ENCODE measurements around the gene FAM13B.
"Not testable (repeated sequence)": the region's sequence is repeated elsewhere in the genome, so short reads cannot be mapped to it uniquely, and the experiment has no call there.

Gene FAM13B

DNA sequence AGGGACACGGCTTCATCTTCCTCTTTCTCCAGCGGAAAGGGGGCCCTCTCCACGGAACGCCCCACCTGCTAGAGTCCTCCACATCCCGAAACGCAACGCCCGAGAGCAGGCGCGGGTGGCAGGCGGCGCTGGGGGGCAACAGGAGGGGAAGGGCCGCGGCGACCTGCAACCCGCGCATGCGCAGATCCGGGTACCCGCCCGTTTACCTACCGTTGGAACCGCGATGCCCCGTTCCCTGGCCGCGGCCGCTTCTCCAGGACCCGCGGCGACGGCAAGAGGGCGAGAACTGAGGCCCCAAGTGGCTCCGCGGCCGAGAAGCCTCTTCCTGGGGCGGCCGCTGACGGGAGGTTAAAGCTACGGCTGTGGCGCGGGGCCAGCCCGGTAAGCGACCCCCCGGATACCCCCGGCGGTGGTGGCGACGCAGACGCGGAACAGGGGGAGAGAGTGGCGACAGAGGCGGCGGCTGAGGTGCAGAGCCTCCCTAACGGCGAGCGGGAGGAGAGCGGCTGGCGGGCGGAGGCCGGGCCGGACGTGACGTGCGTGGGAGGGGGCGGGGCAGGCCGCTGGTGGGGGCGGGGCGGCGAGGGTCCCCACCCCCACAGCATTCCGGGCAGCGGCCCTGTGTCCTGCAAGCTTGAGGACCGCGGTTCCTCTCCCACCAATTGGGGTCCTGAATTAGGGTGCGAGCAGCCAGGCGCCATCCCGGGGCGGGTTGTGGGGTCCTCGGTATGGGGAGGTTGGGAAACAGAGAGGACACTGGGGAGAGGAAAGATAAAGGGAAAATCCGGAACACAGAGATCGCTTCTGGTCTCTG, at the start of gene FAM13B:
TSS of gene FAM13B (minus strand) at position 508 of the 814 bp plus-strand sequence. CDS start 13,968 bp downstream, outside the sequence.
- DNase-seq, result peak; percentile 84

- DNase-seq, result no peak
Observed at GRCh38 chr5:138082033-138082432, 49.2 kb upstream of the FAM13B start.

DNA sequence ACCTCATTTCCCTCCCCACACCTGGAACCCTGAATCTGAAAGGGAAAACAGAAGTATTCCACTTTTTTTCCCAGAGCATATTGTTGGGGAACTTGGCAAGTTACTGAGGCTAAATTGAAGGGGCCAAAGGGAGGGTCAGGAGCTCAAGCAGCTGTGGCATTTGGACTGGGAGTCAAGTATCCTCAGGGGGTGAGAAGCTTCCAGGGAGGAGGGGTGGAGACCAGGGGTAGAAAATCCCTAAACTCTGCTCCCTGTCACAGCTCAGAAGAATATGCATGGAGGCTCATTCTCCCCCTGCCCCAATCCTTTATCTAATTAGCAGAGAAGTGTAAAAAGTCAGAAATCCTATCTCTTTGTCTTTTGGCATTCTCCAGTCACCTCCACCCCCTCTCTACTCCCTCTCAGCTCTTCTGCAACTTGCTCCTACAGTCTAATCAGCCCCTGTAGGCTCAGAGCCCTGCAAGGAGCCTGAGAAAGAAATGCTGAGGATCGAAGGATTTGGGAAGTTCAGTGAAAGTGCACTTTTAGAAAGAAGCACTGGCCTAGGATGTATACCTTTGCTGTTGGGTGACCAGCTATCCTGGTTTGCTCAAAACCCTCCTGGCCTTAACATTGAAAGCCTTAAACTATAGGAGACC, 45.2 kb upstream of the FAM13B start:
- DNase-seq, result no peak

DNA sequence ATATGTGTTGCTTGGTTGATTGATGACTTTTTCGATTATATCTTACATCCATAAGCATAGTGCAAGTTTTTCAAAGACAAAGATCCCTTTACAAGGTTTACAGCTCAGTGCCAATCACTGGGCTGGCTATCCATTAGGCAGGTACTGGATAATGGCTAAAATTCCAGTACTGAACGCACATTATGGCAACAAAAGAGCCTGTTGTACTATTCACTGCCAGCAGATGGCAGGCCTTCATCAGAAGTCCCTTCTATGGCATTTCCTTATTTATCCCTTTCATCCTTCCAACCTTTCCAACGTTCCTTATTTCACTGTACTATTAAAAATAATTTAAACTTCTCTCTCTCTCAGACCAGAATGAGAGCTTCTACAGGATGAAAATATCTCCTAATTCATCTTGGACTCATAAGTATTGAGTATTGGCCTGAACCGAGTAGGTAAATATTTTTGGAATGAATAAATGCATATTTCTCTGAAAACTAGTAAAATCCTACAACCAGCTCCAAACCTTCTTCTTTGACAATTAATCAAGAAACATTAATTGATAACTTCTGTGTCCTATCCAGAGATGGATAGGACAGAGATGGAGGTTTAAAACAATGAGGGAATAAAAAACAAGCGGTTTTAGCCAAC, 44.3 kb upstream of the FAM13B start:
- peak; percentile 72 for DNase-seq

- not testable (repeated sequence) for DNase-seq
Observed at GRCh38 chr5:138070026-138070425, 37.1 kb upstream of the FAM13B start.

DNA sequence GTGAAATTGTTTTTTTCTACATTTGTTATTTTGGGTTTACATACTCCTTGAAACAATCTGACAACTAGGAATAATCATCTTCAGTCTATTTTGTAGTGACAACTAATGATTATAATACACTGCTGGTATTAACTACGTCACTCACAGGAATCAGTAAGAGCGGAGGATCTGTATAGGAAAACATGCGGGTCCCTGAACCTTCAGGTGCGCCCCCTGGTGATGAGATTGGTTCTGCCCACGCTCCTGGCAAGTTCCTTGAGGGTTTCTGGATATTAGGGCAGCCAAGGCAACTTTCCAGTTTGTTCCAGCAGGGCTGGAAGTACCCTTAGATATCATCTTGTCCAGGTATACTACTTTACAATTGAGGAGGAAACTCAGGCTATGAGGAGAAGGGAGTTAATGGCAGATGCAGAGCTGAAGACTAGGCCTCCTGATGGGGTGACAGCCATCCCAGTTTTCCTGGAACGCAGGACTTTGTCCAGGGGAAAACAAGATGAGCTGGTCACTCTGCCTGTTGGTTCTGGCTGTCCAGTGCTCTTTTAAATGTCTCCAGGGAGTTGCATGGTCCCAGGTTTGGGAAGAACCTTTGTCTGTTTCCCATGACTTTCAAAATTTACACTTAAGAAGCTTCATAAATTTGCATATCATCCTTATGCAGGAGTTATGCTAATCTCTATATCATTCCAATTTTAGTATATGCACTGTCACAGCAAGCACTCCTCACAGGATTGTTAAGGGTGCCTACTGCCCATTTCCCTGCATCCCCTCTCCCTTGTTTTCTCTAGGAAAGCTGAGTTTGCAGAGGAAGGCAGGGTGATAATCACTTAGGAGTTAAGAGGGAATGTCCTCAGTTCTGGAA, 36.1 kb upstream of the FAM13B start:
- DNase-seq, result peak; percentile 84

DNA sequence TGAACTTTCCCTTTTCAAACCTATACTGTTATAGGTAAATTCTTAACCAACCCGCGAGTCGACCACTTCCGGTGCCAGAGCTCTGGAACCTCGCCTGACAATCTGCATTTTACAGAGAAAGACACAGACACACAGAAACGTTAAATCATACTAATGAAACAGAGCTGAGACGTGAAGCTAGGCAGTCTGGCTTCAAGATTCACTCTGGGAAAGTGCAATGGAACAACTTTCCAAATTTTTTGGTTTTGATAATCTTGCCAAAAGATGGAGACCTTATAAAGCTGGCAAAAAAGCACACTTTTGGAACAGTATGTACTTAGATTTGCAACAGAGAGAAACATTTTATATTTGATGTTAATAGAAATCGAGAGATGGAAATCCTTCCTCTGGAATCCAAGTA, 35.1 kb upstream of the FAM13B start:
- no peak for DNase-seq

DNA sequence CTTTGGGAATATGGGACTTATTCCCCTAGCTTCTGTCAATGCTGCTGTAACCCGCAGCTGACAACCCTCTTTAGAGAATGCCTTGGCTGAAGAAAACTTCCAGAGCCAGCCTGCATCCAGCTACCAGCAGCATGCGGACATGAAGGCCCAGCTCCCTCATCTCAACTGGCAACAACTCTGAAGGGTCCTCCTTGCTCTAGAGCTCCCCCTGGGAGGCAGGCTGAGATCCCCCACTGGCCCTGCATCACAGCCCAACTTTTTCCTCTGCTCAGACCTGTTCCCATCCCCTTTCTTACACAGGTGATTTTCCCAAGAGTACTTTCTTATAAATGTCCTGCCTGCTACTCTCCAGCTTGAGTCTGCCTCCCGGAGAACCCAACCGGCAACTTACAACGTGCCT, 32.2 kb upstream of the FAM13B start:
- peak; percentile 12 for DNase-seq

DNA sequence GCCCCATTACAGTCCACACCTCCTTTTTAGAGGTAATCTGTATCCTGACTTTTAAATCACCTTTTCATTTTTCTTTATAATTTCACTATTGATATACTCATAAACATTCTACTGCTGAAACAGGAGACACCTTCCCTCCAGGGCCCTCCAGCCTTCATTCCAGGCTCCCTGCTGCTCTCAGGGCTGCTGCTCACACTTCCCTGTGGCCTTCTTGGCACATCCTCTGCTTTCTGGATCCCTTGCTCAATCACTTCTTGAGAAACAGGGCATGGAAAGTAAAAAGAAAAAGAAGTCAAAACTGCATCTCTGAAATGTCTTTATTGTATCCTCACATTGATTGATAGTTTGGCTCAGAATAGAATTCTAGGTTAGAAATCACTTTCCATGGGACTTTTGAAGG, 31.6 kb upstream of the FAM13B start:
- no peak for DNase-seq

DNA sequence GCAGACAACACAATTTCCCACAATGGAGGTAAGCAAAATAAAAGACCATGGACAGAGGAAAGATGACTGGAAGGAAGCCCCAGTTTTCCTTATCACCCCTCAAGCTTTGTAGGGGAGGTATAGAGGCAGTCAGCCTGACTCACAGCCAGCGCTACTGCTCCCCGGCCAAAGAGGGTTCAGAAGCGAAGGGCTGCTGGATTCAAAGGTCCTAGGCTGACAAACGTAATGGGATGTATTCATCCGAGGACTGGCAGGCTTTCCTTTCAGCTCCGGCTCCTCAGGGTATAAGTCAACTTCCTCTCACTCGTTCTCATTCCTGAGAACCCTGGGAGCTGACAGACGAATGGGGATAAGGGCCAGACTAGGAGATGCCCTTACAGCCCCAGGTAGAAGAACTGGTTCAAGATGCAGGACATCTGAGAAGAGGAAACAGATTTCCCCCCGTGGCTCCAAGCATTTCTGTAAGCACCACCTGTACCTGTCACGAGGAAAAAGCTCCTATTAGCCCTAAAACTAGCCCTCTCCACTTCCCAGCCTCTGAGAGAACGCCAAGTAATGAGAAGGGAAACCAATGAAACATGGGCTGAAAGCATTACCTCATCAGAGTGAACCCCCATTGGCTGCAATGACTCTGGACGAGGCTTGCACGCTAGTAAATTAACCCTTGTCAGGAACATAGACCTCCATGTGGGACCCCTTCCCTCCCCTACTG, 22.1 kb upstream of the FAM13B start:
- DNase-seq, result no peak

DNA sequence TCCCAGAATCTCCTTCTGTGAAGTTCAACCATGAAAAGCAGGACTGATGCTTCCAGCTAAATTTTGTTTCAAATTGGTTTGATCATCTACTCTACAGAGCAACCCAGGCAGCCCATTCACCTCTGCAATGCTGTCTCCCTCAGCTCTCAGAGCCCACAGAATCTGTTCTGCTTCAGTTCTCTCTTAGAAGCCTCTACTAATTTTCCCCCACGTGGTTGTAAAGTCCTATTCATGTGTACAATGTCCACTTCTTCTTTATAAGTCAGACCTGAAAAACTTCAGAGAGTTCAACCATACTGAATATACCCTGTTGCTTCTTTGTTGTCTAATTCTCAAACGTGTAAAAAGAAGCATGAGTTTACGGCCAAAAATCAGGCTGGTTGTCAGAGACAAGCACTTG, 21.3 kb upstream of the FAM13B start:
- DNase-seq, result no peak

DNA sequence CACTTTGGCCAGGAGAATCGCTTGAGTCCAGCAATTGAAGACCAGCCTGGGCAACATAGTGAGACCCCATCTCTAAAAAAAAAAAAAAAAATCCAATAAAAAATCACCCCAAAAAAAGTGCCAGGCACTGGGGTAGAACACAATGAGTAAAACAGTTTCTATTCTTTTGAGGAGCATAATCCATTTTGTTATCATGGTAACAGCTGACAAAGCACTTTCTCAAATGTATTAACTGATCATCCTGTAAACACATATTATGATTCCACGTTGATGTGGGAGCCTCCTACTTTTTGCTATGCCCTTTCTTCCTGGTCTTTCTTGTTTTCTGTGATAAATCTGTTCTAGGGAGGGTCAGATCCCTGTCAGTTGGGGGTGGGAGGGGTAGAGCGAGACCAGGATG, 20.7 kb upstream of the FAM13B start:
- no peak for DNase-seq

- not testable (repeated sequence) for DNase-seq
Observed at GRCh38 chr5:138052718-138053117, 19.8 kb upstream of the FAM13B start.

- DNase-seq, result no peak
Observed at GRCh38 chr5:138051441-138052296, 18.8 kb upstream of the FAM13B start.

DNA sequence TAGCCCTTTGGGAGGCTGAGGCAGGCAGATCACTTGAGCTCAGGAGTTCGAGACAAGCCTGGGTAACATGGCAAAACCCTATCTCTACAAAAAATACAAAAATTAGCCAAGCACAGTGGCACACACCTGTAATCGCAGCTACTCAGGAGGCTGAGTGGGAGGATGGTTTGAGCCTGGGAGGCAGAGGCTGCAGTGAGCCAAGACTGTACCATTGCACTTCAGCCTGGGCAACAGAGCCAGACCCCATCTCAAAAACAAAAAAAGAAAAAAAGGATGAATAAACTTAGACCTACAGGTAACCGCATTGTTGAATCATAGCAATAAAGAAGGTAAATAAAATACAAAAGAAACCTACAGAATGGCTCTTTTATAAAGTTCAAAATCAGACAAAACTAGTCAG, 12.4 kb upstream of the FAM13B start:
- DNase-seq, result not testable (repeated sequence)

- DNase-seq, result no peak
Observed at GRCh38 chr5:138038826-138039225, 5.9 kb upstream of the FAM13B start.

DNA sequence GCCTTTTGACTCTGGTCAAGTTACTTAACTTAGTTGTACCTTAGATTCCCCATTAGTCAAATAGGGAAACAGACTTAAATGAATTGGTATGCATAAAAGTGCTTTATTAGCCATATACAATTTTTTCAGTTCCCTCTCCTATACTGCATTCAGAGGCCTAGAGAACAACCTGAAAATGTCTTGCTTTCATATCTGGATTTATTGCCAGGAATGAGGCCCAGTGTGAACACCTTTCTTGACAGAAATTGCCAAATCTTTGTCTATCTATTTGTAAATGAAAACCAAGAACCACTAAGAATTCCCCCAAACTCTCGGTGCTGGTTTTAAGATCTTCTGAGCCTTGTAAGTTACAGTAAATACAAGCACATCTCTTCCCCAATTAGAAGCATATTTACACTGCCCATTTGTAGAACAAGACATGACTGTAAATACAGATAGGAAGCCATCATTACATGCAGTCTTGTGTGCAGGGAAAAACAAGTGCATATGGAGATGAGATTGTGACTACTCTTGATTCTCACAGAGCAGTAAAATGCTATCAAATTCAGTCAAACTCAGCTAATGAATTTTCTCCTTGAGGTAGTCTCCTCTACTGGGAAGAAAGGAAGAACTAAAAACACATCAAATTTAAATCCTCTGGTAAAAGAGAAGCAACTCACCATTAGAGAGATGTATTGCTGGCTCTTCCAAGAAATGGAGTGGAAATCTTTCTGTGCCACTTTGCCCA, 5.2 kb upstream of the FAM13B start:
- no peak for DNase-seq

DNA sequence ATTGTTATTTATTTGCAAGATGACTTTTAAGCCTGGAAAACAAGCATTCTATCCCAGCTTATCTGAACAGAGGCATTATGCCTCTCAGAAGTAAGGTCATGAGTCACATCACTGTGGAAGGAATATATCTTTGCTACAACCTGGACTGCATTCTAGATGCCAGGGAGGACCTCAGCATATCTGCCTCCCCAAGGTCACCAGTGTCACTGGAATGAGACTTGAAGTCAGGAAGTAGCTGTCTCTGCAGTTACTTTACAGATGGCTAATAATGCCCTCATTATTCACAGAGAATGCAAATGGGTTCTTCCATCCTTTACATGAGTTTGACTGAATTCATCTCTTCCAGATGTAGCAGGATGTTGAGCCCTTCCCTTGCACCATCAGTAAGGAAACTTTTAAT, 4.4 kb upstream of the FAM13B start:
- DNase-seq, result no peak

DNA sequence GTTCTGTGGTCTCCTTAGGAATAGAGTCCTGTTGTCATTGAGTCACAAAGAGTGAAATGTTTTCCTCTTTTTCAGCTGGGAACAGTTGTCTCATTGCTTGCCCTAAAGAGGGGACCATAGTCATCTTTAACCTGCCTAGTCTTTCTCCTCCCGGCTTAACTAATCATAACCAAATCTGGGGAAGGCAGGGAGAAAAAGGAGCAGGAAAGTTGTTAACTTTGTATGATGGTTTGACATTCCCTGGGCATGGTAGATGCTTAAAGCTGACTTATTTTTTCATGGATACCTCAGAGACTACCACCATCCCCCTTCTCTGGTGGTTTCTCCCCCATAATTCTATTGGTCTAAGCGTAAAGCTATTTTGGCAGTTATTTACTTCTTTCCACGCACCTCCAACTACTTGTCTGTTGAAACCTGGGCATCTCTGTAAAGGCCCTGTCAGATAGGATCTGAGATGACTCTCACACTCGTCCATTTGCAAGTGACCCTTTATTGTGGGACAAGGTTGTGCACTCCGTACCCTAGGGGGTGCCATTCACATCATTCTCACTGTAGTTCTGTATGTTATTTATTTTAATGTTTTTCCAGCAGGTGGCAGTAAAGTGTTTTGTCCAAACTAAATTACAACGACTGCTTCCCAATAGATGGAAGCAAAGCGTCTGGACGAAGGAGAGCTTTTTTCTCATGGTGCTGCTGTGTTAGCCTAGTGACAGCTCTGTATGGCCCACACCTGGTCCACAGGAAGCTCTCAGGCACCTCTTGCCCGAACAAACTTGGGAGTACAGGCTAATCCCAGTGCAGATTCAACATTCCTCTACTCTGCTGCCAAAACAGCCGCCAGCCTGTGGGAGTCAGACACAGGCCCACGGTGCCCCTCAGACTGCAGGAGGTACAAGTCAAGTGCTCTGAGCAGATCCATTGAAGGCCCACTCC, 3.0 kb upstream of the FAM13B start:
- peak; percentile 72 for DNase-seq

Data from CD4-positive, alpha-beta T cell treated with Interleukin-17A for 4 hours (primary cell).